ENCODE data around the gene CRIP1. TPM values are rescaled to one million over a fixed set of nuclear protein-coding genes. Genes with fewer than 3 reads are reported as not detected.

The CRIP1 gene
- total and polyA plus RNA-seq, 10 of the 15 experiments (the other 5 are each of a cell fraction or from before 2014, with no cell fraction given), result 66.8 to 259 (median 154) TPM

DNA sequence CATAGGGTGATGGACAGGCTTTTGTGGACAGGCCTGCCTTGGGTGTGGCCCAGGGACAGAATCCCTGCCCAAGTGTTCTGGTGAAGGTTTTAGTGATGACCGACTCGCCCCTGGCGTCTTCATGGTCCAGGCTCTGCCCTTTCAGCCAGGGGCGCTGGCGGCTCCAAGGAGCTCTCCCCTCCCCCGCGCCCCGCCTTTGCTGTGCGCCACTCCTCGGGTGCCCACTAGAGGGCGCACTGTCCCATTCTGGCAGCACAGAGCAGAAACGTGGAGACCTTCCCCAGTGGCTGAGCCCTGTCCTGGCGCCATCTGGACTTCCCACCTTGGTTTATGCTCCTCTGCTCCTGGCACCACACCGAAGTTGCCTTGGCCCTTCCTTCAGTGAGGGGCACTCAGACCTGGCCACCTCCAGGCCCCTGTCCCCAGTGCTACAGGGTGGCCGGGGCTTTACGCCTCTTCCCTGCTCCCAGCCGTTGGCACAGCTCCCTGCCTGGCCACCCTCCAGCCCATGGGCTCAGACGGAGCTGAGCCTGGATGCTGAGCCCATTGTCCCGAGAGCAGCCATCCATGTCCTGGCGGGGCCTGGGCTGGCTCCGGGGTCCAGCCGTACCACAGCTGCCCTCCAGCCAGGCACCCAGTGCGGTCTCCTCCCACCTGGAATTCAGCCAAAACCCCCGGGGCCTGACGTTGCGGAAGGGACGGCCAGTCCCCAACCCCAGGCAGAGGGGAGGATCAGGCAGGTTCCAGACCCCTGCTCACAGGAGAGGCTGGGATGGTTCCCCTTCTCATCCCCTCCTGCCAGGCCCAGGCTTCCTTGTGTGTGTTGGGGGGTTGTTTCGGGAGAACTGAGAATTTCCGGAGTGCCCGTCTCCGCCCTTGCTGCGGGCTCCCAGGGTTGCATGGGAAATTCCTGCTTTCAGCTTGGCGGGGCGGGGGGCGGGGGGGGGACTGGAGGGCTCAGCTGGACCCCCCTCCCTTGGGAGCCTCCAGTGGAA, 5.6 kb upstream of the CRIP1 start (continued):
- TF ChIP-seq TCF3 (IDR thresholded peaks at IDR 0.05; ENCODE audit: borderline replicate concordance, insufficient read depth, low read depth, low read length) (no peak), MLLT1 (IDR thresholded peaks at IDR 0.05) (peak; percentile 73), MTA3 (IDR thresholded peaks at IDR 0.05; ENCODE audit: borderline replicate concordance, low read length) (no peak), POLR2A (IDR thresholded peaks at IDR 0.05; ENCODE audit: low read depth, low read length) (no peak), MTA2 (IDR thresholded peaks at IDR 0.05; ENCODE audit: low read depth) (0 out of 2 replicates have a peak, but pooled peaks have one; percentile 43), IKZF1 (conservative IDR thresholded peaks at IDR 0.05) (peak; percentile 89), USF2 (IDR thresholded peaks at IDR 0.05; ENCODE audit: borderline replicate concordance, low read depth, low read length) (no peak), HDAC6 (IDR thresholded peaks at IDR 0.05; ENCODE audit: unreplicated experiment) (no peak), IRF4 (IDR thresholded peaks at IDR 0.05; ENCODE audit: low read depth, low read length) (0 out of 2 replicates have a peak, but pooled peaks have one; percentile 5), CREM (IDR thresholded peaks at IDR 0.05; ENCODE audit: low read depth) (0 out of 2 replicates have a peak, but pooled peaks have one; percentile 32), SUZ12 (IDR thresholded peaks at IDR 0.05; ENCODE audit: unreplicated experiment) (no peak), CTCF (IDR thresholded peaks at IDR 0.05 in 2 of 3, conservative IDR thresholded peaks at IDR 0.05 in 1 of 3; ENCODE audit: control insufficient read depth in 2 of 3, extremely low read depth in 1 of 3, insufficient read depth in 1 of 3, low read depth in 3 of 3, low read length in 3 of 3) (peak; percentile 95 to 99 (median 99); a peak in 5 of 6 replicates), CEBPB (IDR thresholded peaks at IDR 0.05; ENCODE audit: borderline replicate concordance in 1 of 2, low read depth in 2 of 2, low read length in 2 of 2) (no peak), RB1 (IDR thresholded peaks at IDR 0.05; ENCODE audit: borderline replicate concordance) (peak; percentile 79; the same call in 1 of the 2 replicates), ZBTB33 (IDR thresholded peaks at IDR 0.05) (peak; percentile 6; the same call in 1 of the 2 replicates), JUNB (IDR thresholded peaks at IDR 0.05) (no peak), TCF12 (IDR thresholded peaks at IDR 0.05; ENCODE audit: low read depth, low read length) (peak; percentile 63; the same call in 1 of the 2 replicates), IKZF2 (IDR thresholded peaks at IDR 0.05) (peak; percentile 69 to 82)
- TF ChIP-seq, protein P1, sequence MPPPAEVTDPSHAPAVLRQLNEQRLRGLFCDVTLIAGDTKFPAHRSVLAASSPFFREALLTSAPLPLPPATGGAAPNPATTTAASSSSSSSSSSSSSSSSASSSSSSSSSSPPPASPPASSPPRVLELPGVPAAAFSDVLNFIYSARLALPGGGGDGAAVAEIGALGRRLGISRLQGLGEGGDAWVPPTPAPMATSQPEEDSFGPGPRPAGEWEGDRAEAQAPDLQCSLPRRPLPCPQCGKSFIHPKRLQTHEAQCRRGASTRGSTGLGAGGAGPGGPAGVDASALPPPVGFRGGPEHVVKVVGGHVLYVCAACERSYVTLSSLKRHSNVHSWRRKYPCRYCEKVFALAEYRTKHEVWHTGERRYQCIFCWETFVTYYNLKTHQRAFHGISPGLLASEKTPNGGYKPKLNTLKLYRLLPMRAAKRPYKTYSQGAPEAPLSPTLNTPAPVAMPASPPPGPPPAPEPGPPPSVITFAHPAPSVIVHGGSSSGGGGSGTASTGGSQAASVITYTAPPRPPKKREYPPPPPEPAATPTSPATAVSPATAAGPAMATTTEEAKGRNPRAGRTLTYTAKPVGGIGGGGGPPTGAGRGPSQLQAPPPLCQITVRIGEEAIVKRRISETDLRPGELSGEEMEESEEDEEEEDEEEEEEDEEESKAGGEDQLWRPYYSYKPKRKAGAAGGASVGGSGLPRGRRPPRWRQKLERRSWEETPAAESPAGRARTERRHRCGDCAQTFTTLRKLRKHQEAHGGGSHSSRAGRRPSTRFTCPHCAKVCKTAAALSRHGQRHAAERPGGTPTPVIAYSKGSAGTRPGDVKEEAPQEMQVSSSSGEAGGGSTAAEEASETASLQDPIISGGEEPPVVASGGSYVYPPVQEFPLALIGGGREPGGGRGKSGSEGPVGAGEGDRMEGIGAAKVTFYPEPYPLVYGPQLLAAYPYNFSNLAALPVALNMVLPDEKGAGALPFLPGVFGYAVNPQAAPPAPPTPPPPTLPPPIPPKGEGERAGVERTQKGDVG (CRISPR knock-in tag; IDR thresholded peaks at IDR 0.05), result no peak

Data from GM12878 (cell line).